K562 (cell line): Measurements from ENCODE around the gene NAT14. TPM values are rescaled to one million over a fixed set of nuclear protein-coding genes. Genes with fewer than 3 reads are reported as not detected.

Source experiments
- ATAC-seq: fragments of 200-7000 bp; cut with Tn5 transposase; 3 replicates; pipeline ENCODE4 v1.9.1; 2020; ENCODE audit warnings: moderate library complexity
- BruUV-seq: library from RNA; stranded (reverse); fragments of 400-500 nt; replicated peaks from 2 replicates; lab custom pipeline; 2021; lab: Mats Ljungman, UMichigan
- CTCF ChIA-PET: fragments of 300-600 bp; formaldehyde crosslinking; extraction: SDS; loops from one replicate; lab custom pipeline; 2021; ENCODE audit warnings: low intra/inter-chr PET ratio; lab: Yijun Ruan, JAX
- POLR2A ChIA-PET: fragments of 300-600, 350-650 bp; sonication (Branson Sonifier 250); formaldehyde crosslinking; extraction: SDS; loops from one replicate; lab custom pipeline; 2021; ENCODE audit warnings: antibody characterized with exemption, inconsistent platforms; lab: Yijun Ruan, JAX
- DNase-seq, 4 experiments: peaks; one replicate each; pipeline versions ENCODE4 v3.0.0 to v3.0.0-alpha.2; 2011 to 2018; ENCODE audit warnings: low spot score in 3 of 4, mixed read lengths in 3 of 4; ENCODE audit errors: extremely low read depth in 1 of 4
- FAIRE-seq: peaks from 2 replicates; lab custom pipeline; 2011; peaks lifted over from hg19 to GRCh38; lab: Jason Lieb, UNC
- H2AFZ ChIP-seq: 2 replicates; pipeline ENCODE4 v1.6.0; 2011; ENCODE audit warnings: low read depth, low read length, control low read depth, inconsistent platforms
- H3K27ac ChIP-seq: fragments of 200-600 bp; 3 replicates; pipeline ENCODE4 v1.8.0; 2011; ENCODE audit warnings: low read depth, mild to moderate bottlenecking, control low read depth, inconsistent platforms, low read length, moderate library complexity, mixed read lengths; ENCODE audit errors: extremely low read depth
- H3K27me3 ChIP-seq, 2 experiments: fragments of 300-600 bp in 1 of 2; 2 replicates in 1 of 2; 3 replicates in 1 of 2; pipeline versions ENCODE4 v1.6.0 to v1.8.0; 2011; ENCODE audit warnings: inconsistent platforms in 2 of 2, low read length in 2 of 2, mild to moderate bottlenecking in 1 of 2, mixed read lengths in 1 of 2, moderate library complexity in 1 of 2; ENCODE audit not compliant: control insufficient read depth in 2 of 2, insufficient read depth in 2 of 2
- H3K36me3 ChIP-seq: fragments of 300-600 bp; 3 replicates; pipeline ENCODE4 v1.8.0; 2011; ENCODE audit warnings: mild to moderate bottlenecking, low read length, inconsistent platforms; ENCODE audit not compliant: control insufficient read depth, insufficient read depth
- H3K4me1 ChIP-seq, 2 experiments: fragments of 200-600 bp in 1 of 2; replicated peaks in 1 of 2; 2 replicates in 1 of 2; 3 replicates in 1 of 2; pipeline versions ENCODE4 v1.5.1 to v1.8.0; 2011; ENCODE audit warnings: inconsistent platforms in 2 of 2, low read length in 2 of 2, mild to moderate bottlenecking in 1 of 2, mixed read lengths in 1 of 2, moderate library complexity in 1 of 2; ENCODE audit not compliant: control insufficient read depth in 2 of 2, insufficient read depth in 2 of 2
- H3K4me2 ChIP-seq: 2 replicates; pipeline ENCODE4 v1.6.1; 2011; ENCODE audit warnings: low read length, control low read depth, inconsistent platforms, mixed read lengths; ENCODE audit not compliant: insufficient read depth
- H3K4me3 ChIP-seq: fragments of 200-600 bp; sonication (generic), shearing (Covaris generic); 2 replicates; pipeline ENCODE4 v1.5.1; 2016; ENCODE audit warnings: control low read depth, inconsistent platforms
- H3K79me2 ChIP-seq: fragments of 200-600 bp; 3 replicates; pipeline ENCODE4 v1.8.0; 2011; ENCODE audit warnings: low read length, inconsistent platforms; ENCODE audit not compliant: control insufficient read depth, insufficient read depth
- H3K9ac ChIP-seq, 2 experiments: 2 replicates each; pipeline versions ENCODE4 v1.6.0 to v1.6.1; 2011; ENCODE audit warnings: low read depth in 2 of 2, low read length in 2 of 2, control low read depth in 1 of 2, inconsistent platforms in 1 of 2, mild to moderate bottlenecking in 1 of 2, mixed read lengths in 1 of 2; ENCODE audit not compliant: insufficient read depth in 1 of 2
- H3K9me1 ChIP-seq: one replicate; pipeline ENCODE4 v1.6.0; 2011; ENCODE audit warnings: inconsistent platforms, mild to moderate bottlenecking, low read length, moderate library complexity; ENCODE audit not compliant: control insufficient read depth, insufficient read depth
- H3K9me3 ChIP-seq: replicated peaks from 2 replicates; pipeline ENCODE4 v1.5.1; 2011; ENCODE audit warnings: low read depth, low read length, inconsistent platforms; ENCODE audit not compliant: control insufficient read depth, insufficient read depth
- H4K20me1 ChIP-seq: replicated peaks from 2 replicates; pipeline ENCODE4 v1.6.1; 2011; ENCODE audit warnings: low read length, inconsistent platforms, mixed read lengths; ENCODE audit not compliant: control insufficient read depth, insufficient read depth
- ATF7 ChIP-seq: fragments of 450-650 bp; IDR thresholded peaks from 2 replicates; pipeline ENCODE4 v1.7.1; 2014; ENCODE audit warnings: mild to moderate bottlenecking, moderate library complexity
- DNMT1 ChIP-seq: fragments of 450-650 bp; IDR thresholded peaks from 2 replicates; pipeline ENCODE4 v1.6.1; 2016; ENCODE audit warnings: antibody characterized with exemption, mild to moderate bottlenecking
- ELF1 ChIP-seq: fragments of 200-800 bp; sonication (Bioruptor generic); IDR thresholded peaks from 2 replicates; pipeline ENCODE4 v1.6.1; 2016; ENCODE audit warnings: missing genetic modification characterization, missing compliant biosample characterization
- NR3C1 ChIP-seq: sonication (generic); formaldehyde crosslinking; IDR thresholded peaks from 2 replicates; pipeline ENCODE4 v1.8.1; 2022; ENCODE audit warnings: missing genetic modification reagents
- PCBP1 ChIP-seq: fragments of 200-400 bp; formaldehyde crosslinking; IDR thresholded peaks from 2 replicates; pipeline ENCODE4 v1.6.1; 2018; ENCODE audit warnings: mild to moderate bottlenecking, low read depth, low read length; ENCODE audit not compliant: poor library complexity, severe bottlenecking
- PHB2 ChIP-seq: fragments of 450-650 bp; IDR thresholded peaks from 2 replicates; pipeline ENCODE4 v1.6.1; 2017; ENCODE audit warnings: low read depth
- POLR2A ChIP-seq: fragments of 450-650 bp; conservative IDR thresholded peaks from 2 replicates; pipeline ENCODE4 v1.6.1; 2016
- POLR2G ChIP-seq: fragments of 200-400 bp; formaldehyde crosslinking; IDR thresholded peaks from 2 replicates; pipeline ENCODE4 v1.6.1; 2017; ENCODE audit warnings: low read depth, mild to moderate bottlenecking, antibody characterized with exemption, low read length, moderate library complexity
- RBBP5 ChIP-seq: fragments of 200-600 bp; sonication (generic); IDR thresholded peaks from 2 replicates; pipeline ENCODE4 v1.6.1; 2012; ENCODE audit warnings: borderline replicate concordance, mild to moderate bottlenecking, low read length, control low read depth, inconsistent platforms; ENCODE audit not compliant: insufficient read depth, poor library complexity, severe bottlenecking
- RBFOX2 ChIP-seq: fragments of 200-400 bp; formaldehyde crosslinking; IDR thresholded peaks from 2 replicates; pipeline ENCODE4 v1.6.1; 2017; ENCODE audit warnings: low read depth, mild to moderate bottlenecking, low read length, moderate library complexity
- RBM34 ChIP-seq: fragments of 200-400 bp; formaldehyde crosslinking; IDR thresholded peaks from 2 replicates; pipeline ENCODE4 v1.6.1; 2018; ENCODE audit warnings: low read length, borderline replicate concordance; ENCODE audit not compliant: insufficient read depth
- ZKSCAN3 ChIP-seq: fragments of 250-450 bp; sonication (Bioruptor Pico); IDR thresholded peaks from 2 replicates; pipeline ENCODE4 v1.4.0; 2020
- ZNF354B ChIP-seq: fragments of 250-450 bp; sonication (Bioruptor Pico); IDR thresholded peaks from 2 replicates; pipeline ENCODE4 v1.4.0; 2020
- WGBS: fragments of 100-300 bp; shearing (Covaris generic); methylation state at CpG from one replicate; pipeline ENCODE4 v1.1.6; 2016; ENCODE audit warnings: low coverage, mixed read lengths; ENCODE audit not compliant: insufficient coverage; ENCODE audit errors: missing lambda C conversion rate; 5-methylcytosine and 5-hydroxymethylcytosine counted together
- in situ Hi-C: fragments of 300-500 bp; cut with MboI; formaldehyde crosslinking; loops from 4 replicates; pipeline ENCODE4 v1.15.0; 2018; ENCODE audit warnings: inconsistent platforms, mixed read lengths
- intact Hi-C: fragments of 100-400 bp; cut with micrococcal nuclease; formaldehyde crosslinking; loops from 2 replicates; pipeline ENCODE4 v1.14.2; 2022
- polyA plus RNA-seq, 8 experiments: library from polyadenylated mRNA; depleted of rRNA in 4 of 8; stranded (reverse) in 5 of 8; unstranded in 3 of 8; fragments of >200 nt; fragmentation: Nextera tagmentation in 2 of 8; fragmentation: Illumina TruSeq in 1 of 8; extraction: Ambion mirVana in 2 of 8; extraction: Trizol in 1 of 8; gene quantifications; 2 replicates each; pipeline versions ENCODE4 v1.2.1 to v1.2.3, GENCODE V29; 2011 to 2014; ENCODE audit warnings: inconsistent platforms in 1 of 8, missing spikeins in 1 of 8
- total RNA-seq, 7 experiments: library from RNA; depleted of rRNA in 6 of 7; stranded (reverse); fragments of >200 nt in 6 of 7; fragmentation: Illumina TruSeq in 2 of 7; extraction: Trizol in 2 of 7; gene quantifications; 2 replicates each; pipeline versions ENCODE4 v1.2.1 to v1.2.3, GENCODE V29; 2011 to 2021; ENCODE audit warnings: low replicate concordance in 1 of 7
- TF ChIP-seq, protein P1 (sequence below): sonication (generic); formaldehyde crosslinking; IDR thresholded peaks from 2 replicates; pipeline ENCODE4 v1.8.0; 2022; ENCODE audit warnings: mild to moderate bottlenecking, missing genetic modification reagents
- TF ChIP-seq, protein P2 (sequence below): fragments of 450-650 bp; formaldehyde crosslinking; IDR thresholded peaks from 2 replicates; pipeline ENCODE4 v1.4.0; 2020; ENCODE audit warnings: mild to moderate bottlenecking
- TF ChIP-seq, protein P3 (sequence below), 3 experiments: IDR thresholded peaks in 2 of 3; conservative IDR thresholded peaks in 1 of 3; 2 replicates each; pipeline ENCODE4 v1.5.1; 2011 to 2012; ENCODE audit warnings: low read length in 3 of 3, mild to moderate bottlenecking in 3 of 3, control low read depth in 2 of 3, improper control_type of control experiment in 1 of 3, inconsistent platforms in 1 of 3, low read depth in 1 of 3, mixed read lengths in 1 of 3, moderate library complexity in 1 of 3; ENCODE audit not compliant: insufficient read depth in 2 of 3

The NAT14 gene
- total and polyA plus RNA-seq, 9 of the 15 experiments (the other 6 are each of a cell fraction or from before 2014, with no cell fraction given), result 2.4 to 77.0 (median 26.7) TPM

DNA sequence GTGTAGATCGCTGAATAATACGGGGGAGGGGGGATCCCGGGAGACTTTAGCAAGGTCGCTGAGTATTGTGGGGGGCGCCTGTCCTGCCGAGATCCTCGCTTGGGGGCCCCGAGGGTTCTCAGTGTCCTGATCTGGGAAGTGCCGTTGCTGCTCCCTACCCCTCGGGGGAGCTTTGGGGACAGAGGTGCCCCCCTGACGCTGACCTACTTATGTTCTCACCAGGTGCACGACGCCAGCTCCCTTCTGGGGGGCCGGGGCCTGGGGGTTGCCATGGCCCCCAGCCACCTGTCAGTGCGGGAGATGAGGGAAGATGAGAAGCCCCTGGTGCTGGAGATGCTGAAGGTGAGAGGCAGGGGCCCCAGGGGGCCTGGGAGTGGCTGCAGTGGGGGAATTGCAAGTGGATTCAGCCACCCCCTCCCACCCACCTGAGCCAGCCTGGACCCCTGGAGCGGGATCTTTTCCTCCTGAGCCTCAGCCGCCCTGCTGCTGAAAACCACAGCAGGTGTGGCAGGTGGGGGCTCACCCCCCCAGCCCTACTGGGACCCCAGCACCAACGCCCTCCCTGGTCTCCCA lies 537 bp downstream of the NAT14 start:
- H4K20me1 ChIP-seq, result no peaks in the 10 kb centered on the region
- no peaks in the 10 kb centered on the region for H3K9me3 ChIP-seq
- peaks cover 31% of the 10 kb centered on the region; the same call in 2 of the 3 replicates for H3K36me3 ChIP-seq
- H3K4me2 ChIP-seq, result peak overlapping the region; percentile 87
- intact Hi-C loops (no loop called here), in situ Hi-C loops (no loop called here)
- ChIA-PET POLR2A (interaction anchor here (0.7 to 3.6 kb wide), 8 partner anchors 8 to 370 kb away, joined by 3 to 30 read pairs (median 6); partner anchors contain the start of gene ZNF628), CTCF (no interaction called here)
- H2AFZ ChIP-seq, result peak overlapping the region; percentile 81
- peak overlapping the region; percentile 82 to 98 for H3K9ac ChIP-seq
- peaks cover 25 to 73% of the 10 kb centered on the region in 2 experiments for H3K4me1 ChIP-seq
- H3K4me3 ChIP-seq, result peak overlapping the region; percentile 80
- 20% methylated on average over 11 of the region's 18 CpGs for WGBS
- ATAC-seq, result peak; percentile 22
- H3K27ac ChIP-seq, result peak overlapping the region; percentile 83
- no peaks in the 10 kb centered on the region for H3K27me3 ChIP-seq
- TSS peak; percentile 76 for BruUV-seq
- DNase-seq, result peak in 1 of 4 experiments; percentile 39
- FAIRE-seq, result no peak
- H3K9me1 ChIP-seq, result no peaks in the 10 kb centered on the region
- H3K79me2 ChIP-seq, result peaks cover 12% of the 10 kb centered on the region; the same call in 2 of the 3 replicates
- TF ChIP-seq RBM34 (no peak), DNMT1 (no peak), POLR2G (peak; percentile 58), ELF1 (tag) (peak; percentile 52; the same call in 1 of the 2 replicates), POLR2A (peak; percentile 4), ZKSCAN3 (CRISPR knock-in tag) (no peak), PHB2 (no peak), RBFOX2 (0 out of 2 replicates have a peak, but pooled peaks have one; percentile 0), ATF7 (no peak), PCBP1 (no peak), RBBP5 (no peak), NR3C1 (CRISPR knock-in tag) (no peak), ZNF354B (CRISPR knock-in tag) (no peak)
- TF ChIP-seq, protein P1, sequence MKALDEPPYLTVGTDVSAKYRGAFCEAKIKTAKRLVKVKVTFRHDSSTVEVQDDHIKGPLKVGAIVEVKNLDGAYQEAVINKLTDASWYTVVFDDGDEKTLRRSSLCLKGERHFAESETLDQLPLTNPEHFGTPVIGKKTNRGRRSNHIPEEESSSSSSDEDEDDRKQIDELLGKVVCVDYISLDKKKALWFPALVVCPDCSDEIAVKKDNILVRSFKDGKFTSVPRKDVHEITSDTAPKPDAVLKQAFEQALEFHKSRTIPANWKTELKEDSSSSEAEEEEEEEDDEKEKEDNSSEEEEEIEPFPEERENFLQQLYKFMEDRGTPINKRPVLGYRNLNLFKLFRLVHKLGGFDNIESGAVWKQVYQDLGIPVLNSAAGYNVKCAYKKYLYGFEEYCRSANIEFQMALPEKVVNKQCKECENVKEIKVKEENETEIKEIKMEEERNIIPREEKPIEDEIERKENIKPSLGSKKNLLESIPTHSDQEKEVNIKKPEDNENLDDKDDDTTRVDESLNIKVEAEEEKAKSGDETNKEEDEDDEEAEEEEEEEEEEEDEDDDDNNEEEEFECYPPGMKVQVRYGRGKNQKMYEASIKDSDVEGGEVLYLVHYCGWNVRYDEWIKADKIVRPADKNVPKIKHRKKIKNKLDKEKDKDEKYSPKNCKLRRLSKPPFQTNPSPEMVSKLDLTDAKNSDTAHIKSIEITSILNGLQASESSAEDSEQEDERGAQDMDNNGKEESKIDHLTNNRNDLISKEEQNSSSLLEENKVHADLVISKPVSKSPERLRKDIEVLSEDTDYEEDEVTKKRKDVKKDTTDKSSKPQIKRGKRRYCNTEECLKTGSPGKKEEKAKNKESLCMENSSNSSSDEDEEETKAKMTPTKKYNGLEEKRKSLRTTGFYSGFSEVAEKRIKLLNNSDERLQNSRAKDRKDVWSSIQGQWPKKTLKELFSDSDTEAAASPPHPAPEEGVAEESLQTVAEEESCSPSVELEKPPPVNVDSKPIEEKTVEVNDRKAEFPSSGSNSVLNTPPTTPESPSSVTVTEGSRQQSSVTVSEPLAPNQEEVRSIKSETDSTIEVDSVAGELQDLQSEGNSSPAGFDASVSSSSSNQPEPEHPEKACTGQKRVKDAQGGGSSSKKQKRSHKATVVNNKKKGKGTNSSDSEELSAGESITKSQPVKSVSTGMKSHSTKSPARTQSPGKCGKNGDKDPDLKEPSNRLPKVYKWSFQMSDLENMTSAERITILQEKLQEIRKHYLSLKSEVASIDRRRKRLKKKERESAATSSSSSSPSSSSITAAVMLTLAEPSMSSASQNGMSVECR (CRISPR knock-in tag), result 0 out of 2 replicates have a peak, but pooled peaks have one; percentile 4
- TF ChIP-seq, protein P2, sequence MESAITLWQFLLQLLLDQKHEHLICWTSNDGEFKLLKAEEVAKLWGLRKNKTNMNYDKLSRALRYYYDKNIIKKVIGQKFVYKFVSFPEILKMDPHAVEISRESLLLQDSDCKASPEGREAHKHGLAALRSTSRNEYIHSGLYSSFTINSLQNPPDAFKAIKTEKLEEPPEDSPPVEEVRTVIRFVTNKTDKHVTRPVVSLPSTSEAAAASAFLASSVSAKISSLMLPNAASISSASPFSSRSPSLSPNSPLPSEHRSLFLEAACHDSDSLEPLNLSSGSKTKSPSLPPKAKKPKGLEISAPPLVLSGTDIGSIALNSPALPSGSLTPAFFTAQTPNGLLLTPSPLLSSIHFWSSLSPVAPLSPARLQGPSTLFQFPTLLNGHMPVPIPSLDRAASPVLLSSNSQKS (CRISPR knock-in tag), result no peak
- TF ChIP-seq, protein P3, sequence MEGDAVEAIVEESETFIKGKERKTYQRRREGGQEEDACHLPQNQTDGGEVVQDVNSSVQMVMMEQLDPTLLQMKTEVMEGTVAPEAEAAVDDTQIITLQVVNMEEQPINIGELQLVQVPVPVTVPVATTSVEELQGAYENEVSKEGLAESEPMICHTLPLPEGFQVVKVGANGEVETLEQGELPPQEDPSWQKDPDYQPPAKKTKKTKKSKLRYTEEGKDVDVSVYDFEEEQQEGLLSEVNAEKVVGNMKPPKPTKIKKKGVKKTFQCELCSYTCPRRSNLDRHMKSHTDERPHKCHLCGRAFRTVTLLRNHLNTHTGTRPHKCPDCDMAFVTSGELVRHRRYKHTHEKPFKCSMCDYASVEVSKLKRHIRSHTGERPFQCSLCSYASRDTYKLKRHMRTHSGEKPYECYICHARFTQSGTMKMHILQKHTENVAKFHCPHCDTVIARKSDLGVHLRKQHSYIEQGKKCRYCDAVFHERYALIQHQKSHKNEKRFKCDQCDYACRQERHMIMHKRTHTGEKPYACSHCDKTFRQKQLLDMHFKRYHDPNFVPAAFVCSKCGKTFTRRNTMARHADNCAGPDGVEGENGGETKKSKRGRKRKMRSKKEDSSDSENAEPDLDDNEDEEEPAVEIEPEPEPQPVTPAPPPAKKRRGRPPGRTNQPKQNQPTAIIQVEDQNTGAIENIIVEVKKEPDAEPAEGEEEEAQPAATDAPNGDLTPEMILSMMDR (IDR thresholded peaks at IDR 0.05 in 2 of 3, conservative IDR thresholded peaks at IDR 0.05 in 1 of 3; ENCODE audit: insufficient read depth in 2 of 3, low read depth in 1 of 3, low read length in 3 of 3), result 0 out of 6 replicates have a peak, but pooled peaks of 1 of the 3 experiments have one; percentile 3
